NCI-H2227 (cell line): ENCODE results near the gene SLC50A1.

ENCODE experiments used
- DNase-seq: peaks from one replicate; lab custom pipeline; 2025; ENCODE audit not compliant: unreplicated experiment; lab: John Stamatoyannopoulos, UW

Gene SLC50A1

DNA sequence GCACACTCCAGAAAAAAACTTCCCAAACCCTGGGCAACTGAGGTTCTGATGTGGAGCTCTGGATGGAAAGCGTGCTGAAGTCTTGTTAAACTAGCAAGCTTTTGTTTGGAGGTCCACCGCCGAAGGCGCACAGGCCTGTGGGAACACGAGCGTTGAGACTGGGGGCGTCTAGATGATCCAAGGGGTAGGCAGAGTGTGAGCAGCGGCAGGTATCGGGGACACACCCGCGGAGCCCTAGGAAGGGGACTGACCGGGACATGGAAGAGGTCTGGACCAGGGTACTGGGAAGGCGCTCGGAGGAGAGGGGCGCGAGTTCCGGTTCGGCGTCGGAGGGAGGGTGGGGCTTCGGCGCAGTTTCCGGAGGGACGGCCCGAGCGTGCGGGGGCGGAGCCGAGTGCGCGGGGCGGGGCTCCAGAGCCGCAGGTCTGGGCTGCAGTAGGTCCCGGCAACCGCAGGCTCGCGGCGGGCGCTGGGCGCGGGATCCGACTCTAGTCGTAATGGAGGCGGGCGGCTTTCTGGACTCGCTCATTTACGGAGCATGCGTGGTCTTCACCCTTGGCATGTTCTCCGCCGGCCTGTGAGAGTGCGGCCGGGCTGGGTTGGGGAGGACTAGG lies at the start of gene SLC50A1:
TSS of gene SLC50A1 (plus strand) at position 438 of the 614 bp plus-strand sequence. CDS start at position 498, 60 bp downstream.
- peak; percentile 98 for DNase-seq

GRCh38 chr1:155086128-155086741 lies 49.4 kb upstream of the SLC50A1 start:
- peak; percentile 78 for DNase-seq

DNA sequence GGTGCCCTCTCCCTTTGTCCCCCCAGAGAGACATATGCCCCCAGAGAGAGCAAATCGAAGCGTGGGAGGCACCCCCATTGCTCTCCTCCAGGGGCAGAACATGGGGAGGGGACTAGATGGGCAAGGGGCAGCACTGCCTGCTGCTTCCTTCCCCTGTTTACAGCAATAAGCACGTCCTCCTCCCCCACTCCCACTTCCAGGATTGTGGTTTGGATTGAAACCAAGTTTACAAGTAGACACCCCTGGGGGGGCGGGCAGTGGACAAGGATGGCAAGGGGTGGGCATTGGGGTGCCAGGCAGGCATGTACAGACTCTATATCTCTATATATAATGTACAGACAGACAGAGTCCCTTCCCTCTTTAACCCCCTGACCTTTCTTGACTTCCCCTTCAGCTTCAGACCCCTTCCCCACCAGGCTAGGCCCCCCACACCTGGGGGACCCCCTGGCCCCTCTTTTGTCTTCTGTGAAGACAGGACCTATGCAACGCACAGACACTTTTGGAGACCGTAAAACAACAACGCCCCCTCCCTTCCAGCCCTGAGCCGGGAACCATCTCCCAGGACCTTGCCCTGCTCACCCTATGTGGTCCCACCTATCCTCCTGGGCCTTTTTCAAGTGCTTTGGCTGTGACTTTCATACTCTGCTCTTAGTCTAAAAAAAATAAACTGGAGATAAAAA lies 48.7 kb upstream of the SLC50A1 start:
- DNase-seq, result no peak

DNA sequence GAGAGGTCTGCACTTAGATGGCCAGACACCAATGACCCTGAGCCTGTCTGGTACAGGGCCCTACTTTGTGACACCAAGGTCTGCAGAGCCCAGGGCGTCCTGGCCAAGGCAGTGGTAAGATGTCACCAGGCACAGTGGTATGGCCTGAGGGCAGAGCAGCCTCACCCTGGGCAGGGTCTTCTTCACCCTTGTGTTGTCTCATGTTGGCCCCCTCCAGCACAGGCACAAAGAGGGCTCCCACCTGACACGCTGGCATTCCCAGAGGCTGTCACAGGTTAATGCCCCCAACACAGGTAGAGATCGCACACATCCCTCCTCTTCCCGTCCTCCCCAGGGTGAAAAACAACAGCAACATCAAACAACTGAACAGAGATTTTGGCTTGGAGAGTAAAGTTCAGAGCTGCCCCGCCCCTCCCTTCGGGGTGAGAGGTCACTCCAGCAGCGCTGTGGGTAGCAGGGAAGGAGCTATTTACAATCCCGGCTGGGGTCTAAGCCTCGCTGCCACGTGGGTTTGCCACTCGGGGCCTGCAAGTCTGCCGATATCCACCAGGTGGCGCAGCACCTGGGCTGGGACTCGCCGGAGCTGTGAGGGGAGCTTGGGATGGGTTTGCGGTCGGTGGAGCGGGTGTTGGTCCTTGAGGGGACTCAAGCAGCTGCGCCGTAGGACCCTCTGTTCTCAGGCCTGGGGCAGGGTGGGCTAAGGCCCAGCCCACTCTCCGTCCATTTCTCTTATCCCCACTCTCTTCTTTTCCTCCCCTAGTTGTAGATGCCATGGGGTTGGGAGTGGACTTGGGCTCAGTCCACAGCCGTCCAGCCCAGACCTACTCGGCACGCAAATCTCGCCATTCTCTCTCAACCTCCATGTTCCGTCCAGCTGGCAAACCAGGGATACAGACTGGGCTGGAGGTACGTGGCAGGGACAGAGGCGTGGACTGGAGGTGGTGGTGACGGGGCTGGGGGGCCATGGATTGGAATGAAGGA lies 44.3 kb upstream of the SLC50A1 start:
- DNase-seq, result peak; percentile 93

DNA sequence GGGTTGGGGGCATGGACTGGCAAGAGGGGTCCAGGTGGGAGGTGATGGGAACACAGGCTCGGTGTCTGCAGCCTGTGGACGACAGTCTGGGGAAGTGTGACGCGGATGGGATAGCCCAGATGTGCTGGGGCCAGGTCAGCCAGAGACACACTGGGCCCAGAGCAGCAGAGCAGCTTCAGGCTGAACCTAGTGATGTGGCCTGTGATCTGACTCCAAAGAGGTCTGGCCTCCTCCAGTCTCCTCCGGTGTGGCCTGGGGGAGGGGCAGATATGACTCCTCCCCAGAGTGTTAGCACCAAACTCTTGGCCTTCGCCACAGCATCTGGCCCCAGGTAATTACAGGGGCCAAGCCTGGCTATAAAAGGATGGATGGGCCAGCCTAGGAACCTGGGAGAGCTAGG lies 43.5 kb upstream of the SLC50A1 start:
- DNase-seq, result no peak

DNA sequence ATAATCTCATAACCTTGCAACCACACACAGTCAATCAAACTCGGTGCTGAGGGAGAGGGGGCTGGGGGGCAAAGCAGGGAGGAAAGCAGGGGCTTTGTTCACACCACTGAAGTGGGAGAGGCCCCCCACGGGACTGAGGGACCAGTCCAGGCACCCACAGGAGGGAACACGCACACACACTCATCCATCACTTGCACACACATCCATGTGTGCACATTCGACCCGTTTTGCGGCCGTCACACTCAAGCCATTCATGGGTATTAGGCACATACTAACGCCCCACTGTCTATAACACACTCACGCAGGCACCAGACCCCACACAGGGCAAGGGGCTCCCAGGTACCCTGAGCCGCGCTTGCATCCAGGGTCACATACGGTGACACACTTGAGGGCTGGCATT lies 43.0 kb upstream of the SLC50A1 start:
- DNase-seq, result no peak

DNA sequence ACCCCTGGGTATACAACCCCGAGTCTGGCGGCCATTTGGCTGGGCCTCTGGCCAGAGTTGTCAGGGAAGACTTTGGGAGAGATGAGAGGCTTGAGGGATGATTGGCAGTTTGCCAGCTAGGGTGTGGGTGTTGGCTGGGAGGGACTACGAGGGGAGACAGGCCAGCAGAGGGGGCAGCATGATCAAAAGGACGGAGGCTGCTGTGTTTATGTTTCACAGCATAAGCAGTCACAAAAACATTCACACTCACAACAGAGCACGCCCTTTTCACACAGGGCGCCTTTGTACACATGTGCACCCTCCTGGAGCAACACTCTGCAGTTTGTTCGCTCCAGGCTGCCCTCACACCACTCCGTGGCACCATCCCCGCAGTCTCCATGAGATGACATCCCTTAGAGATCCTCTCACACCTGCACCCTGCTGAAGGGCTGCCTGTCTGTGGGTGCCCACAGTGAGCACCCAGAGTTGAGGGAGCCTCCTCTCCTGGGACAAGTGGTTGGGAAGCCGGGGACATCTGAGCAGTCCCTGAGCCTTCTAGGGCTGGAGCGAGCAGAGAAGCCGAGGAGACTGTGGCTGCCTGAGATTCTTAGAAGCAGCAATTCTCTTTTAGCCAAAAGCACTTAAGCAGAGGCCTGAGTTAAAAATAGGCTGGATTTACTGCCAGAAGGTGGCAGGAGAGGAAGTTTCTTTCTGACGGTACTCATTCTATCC lies 41.6 kb upstream of the SLC50A1 start:
- peak; percentile 90 for DNase-seq

DNA sequence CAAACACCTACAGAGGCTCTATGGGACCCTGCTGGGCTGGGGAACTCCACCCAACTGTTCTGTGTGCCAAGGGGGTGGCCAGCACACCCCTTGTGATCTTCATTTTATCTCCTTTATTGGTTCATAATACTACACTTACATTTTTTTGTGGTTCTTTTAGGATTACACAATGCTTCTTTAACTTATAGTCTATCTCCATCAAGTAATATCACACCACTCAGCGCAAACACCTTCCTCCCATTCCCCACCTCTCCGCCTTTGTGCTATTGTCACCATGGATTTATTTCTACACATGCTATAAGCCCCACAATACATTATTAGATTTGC lies 41.1 kb upstream of the SLC50A1 start:
- no peak for DNase-seq

DNA sequence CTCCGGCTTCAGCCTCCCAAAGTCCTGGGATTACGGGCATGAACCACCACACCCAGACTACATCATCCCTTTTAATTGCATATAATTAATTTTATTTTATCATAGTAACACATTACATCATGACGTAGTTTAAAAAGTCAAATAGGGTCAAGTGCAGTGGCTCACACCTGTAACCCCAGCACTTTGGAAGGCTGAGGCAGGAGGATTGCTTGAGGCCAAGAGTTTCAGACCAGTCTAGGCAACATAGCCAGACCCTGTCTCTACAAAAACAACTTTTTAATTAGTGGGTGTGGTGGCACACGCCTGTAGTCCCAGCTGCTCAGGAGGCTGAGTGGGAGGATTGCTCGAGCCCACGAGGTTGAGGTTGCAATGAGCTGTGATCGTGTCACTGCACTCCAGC lies 36.3 kb upstream of the SLC50A1 start:
- DNase-seq, result no peak

GRCh38 chr1:155103325-155103724 lies 32.3 kb upstream of the SLC50A1 start:
- DNase-seq, result no peak

- DNase-seq, result no peak
Measured at GRCh38 chr1:155104605-155105534, 30.8 kb upstream of the SLC50A1 start.

DNA sequence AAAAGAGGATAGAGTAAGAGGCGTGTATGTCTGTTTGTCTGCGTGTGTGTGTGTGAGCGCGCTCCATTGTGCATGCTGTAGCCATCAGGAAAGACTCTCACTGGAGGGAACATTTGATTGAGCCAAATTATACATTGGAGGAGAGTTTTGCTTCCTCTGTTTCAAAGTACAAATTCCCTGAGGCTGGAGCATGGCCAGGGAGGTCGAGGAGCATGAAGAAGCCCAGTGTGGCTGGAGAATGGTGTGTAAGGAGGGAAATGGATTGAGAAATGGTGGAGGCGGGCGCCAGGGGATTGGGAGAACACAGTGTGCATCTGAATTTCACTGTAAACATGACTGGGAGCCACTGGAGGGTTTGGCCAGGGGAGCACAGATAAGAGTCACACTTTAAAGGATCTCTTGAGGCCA lies 30.0 kb upstream of the SLC50A1 start:
- peak; percentile 73 for DNase-seq

GRCh38 chr1:155106862-155107261 lies 28.8 kb upstream of the SLC50A1 start:
- DNase-seq, result no peak

DNA sequence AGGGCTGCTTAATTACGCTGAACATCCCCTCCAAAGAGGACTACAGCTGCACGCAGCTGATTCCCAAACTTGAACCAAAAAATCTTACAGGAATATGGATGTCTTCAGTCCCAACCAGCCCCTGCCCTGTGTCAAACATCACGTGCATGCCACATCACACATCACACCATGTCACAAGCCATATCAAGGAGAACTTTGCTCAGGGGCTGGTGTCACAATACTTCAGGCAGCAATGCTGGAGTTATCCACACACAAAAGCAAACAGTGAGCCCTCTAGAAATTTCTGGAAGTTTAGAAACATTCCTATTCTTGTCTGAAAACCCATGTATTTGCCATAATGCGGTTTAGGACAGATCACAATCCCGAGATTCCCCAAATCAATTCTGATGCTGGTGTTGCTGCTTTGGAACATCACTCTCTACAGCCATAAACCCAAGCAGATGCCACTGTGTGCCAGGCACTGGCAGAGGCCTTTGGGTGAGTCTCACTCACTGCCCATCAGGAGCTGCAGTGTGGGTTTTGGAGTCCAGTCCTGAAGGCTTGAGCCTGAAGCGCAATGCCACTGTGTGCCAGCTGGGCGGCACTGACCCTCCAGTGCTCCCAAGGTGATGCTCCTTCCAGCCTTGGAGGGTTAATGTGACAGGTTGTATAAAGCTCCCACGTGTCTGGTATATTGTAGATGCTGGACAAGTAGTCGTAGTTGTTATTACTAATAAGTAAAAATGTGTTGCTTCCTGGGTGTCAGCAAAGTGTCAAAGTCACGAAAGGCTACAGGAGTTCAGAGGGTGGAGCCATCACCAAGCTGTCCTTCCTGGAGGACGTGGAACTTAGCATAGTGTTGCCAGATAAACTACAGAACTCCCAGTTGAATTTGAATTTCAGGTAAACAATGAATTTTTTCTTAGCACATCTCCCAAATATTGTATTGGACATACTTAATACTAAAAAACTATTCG lies 28.1 kb upstream of the SLC50A1 start:
- no peak for DNase-seq

DNA sequence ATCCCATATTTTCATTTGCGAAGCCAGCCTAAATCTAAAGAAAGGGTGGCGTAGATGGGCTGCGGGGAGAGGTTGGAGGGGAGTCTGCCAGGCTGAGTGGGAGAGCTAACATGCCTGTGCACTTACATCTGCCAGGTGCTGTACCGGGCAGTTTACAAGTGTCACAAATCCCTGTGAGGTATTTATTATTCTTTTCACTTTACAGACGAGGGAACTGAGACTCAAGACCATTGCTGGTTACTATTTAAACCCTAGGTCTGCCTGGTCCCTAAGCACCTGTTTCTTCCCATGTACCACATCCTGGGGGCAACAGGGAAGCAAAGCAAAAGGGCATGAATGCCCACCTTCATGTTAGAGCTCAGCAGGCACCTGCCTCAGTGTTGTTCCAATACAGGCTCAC lies 27.4 kb upstream of the SLC50A1 start:
- DNase-seq, result no peak

DNA sequence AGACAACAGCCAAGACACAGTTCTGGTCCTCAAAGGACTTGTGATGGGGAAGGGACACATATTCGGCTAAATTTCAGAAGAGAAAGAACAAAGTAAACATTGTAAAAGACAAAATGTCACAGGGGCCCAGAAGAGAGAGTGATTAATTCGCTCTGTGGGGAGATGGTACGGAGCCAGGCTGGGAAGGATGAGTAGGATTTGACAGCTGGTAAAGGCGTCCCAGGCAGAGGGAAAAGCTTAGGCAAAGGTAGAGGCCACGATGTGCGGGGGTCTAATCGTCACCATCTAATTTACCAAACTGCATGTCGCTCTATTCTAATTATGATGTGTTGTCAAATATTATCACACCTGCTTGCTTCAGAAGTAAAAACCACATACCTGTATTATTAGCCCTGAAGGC lies 25.3 kb upstream of the SLC50A1 start:
- DNase-seq, result no peak

DNA sequence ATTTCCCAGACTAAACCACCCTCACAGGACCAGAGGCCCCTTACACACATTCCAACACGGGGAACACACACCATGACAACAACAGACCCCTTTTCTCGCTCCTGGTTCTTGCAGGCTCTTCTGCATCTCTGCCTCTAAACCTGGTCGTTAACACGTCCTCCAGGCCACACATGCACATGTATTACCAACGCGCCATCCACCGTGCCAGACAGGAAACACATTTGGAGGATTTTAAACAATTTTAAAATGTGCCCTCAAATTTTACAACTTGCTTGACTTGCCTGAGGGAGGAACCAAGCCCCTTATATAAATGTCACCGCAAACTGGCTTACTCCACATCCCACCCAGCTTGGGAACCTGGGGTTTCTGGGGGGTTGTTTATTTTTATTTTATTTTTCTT lies 24.8 kb upstream of the SLC50A1 start:
- DNase-seq, result no peak

GRCh38 chr1:155113450-155113980 lies 22.1 kb upstream of the SLC50A1 start:
- DNase-seq, result no peak
